GM23248 (cell line): ENCODE measurements around the gene BRME1.

Experiments used
- EZH2 ChIP-seq: fragments of 200-600 bp; sonication (generic); IDR thresholded peaks from 2 replicates; pipeline ENCODE4 v1.6.1; 2018; ENCODE audit warnings: antibody characterized with exemption, mild to moderate bottlenecking; ENCODE audit not compliant: insufficient read depth, poor library complexity, severe bottlenecking
- EZH2phosphoT487 ChIP-seq: fragments of 200-600 bp; sonication (generic); IDR thresholded peaks from 2 replicates; pipeline ENCODE4 v1.6.1; 2018; ENCODE audit warnings: antibody characterized with exemption, moderate library complexity, mild to moderate bottlenecking, low read depth; ENCODE audit not compliant: insufficient read depth

DNA sequence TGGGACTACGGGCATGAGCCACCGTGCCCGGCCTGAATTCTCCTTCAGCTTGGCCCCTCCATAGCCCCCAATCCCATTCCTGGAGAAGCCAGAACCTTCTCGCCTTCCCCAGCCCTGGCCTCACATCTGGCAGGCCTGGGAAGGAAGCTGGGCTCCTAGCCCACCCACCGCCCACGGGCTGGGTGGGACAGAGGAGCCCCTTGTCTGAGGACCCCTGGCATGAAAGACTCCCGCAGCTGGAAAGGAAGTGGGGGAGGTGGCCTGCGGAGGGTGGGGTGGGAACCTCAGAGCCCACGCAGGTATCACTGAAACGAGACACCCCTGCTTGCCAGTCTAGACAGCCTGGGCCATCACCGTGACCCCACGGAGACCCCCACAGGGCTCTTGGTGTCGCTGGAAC lies 36.6 kb downstream of the BRME1 start:
- no peak for TF ChIP-seq EZH2phosphoT487
- no peak for TF ChIP-seq EZH2
